Adrenal gland (tissue), 12 donors: Measurements from ENCODE around the gene PRKCA. TPM values are rescaled to one million over a fixed set of nuclear protein-coding genes. Genes with fewer than 3 reads are reported as not detected.
"Not testable (repeated sequence)": the region's sequence is repeated elsewhere in the genome, so short reads cannot be mapped to it uniquely, and the experiment has no call there.

ENCODE experiments used
- DNase-seq, 7 donors: peaks; one replicate each; pipeline ENCODE4 v3.0.0-alpha.2; 2019 to 2020
- H3K27ac ChIP-seq, 5 donors: fragments of 200-600 bp; sonication (generic) in 4 of 5; 1 replicate in 3 of 5; 2 replicates in 2 of 5; pipeline versions ENCODE4 v1.5.1 to v1.8.0; 2016 to 2020; ENCODE audit warnings: mild to moderate bottlenecking in 1 of 5
- H3K27me3 ChIP-seq: fragments of 200-600 bp; 2 replicates; pipeline ENCODE4 v1.8.0; 2021
- H3K36me3 ChIP-seq, 2 donors: fragments of 200-600 bp; replicated peaks in 1 of 2; 1 replicate in 1 of 2; 2 replicates in 1 of 2; pipeline versions ENCODE4 v1.5.1 to v1.8.0; 2018 to 2022
- H3K4me1 ChIP-seq, 2 donors: fragments of 200-600 bp; replicated peaks in 1 of 2; 1 replicate in 1 of 2; 2 replicates in 1 of 2; pipeline versions ENCODE4 v1.5.1 to v1.8.0; 2018 to 2021
- H3K4me3 ChIP-seq, 4 donors: fragments of 200-600 bp; sonication (generic) in 3 of 4; one replicate each; pipeline ENCODE4 v1.5.1; 2016 to 2018
- H3K9me3 ChIP-seq, 3 donors: fragments of 200-600 bp; sonication (generic) in 1 of 3; replicated peaks in 1 of 3; 1 replicate in 2 of 3; 2 replicates in 1 of 3; pipeline versions ENCODE4 v1.5.1 to v1.8.0; 2016 to 2021
- POLR2A ChIP-seq, 2 donors: fragments of 450-650 bp; IDR thresholded peaks; one replicate each; pipeline ENCODE4 v1.6.1; 2017; ENCODE audit warnings: antibody characterized with exemption in 2 of 2, mild to moderate bottlenecking in 2 of 2, moderate library complexity in 1 of 2
- WGBS, 4 donors: extraction: QIAGEN DNeasy Blood & Tissue Kit in 2 of 4; methylation state at CpG; one replicate each; pipeline versions ENCODE4 v1.1.5 to v1.1.7; 2013 to 2017; 5-methylcytosine and 5-hydroxymethylcytosine counted together
- intact Hi-C, 2 donors: fragments of 100-400 bp; cut with DNase I; formaldehyde crosslinking; loops; one replicate each; pipeline versions ENCODE4 v1.14.1 to v1.15.0; 2022 to 2023
- polyA plus RNA-seq, 3 donors: library from polyadenylated mRNA; stranded (reverse); fragments of 200-250 nt in 2 of 3; fragments of 350-450 nt in 1 of 3; fragmentation: Illumina TruSeq in 1 of 3; extraction: RNeasy Lipid Tissue Mini Kit (QIAGEN cat#74804) in 1 of 3; gene quantifications; one replicate each; pipeline ENCODE4 v1.2.3, GENCODE V29; 2013 to 2014
- total RNA-seq, 9 donors: library from RNA; depleted of rRNA in 4 of 9; stranded (reverse); fragments of >200 nt in 4 of 9; fragments of 120-200 nt in 1 of 9; fragmentation: NEBNext Ultra II Directional in 1 of 9; extraction: Animal tissue kit (Norgen Biotek cat#: 25700) in 1 of 9; gene quantifications; one replicate each; pipeline versions ENCODE4 v1.1.0 to v1.2.4, GENCODE V29; 2013 to 2023
- TF ChIP-seq, protein P1 (sequence below), 6 experiments: fragments of 450-650 bp in 4 of 6; fragments of 200-600 bp in 2 of 6; sonication (generic) in 1 of 6; IDR thresholded peaks; 1 replicate in 5 of 6; 2 replicates in 1 of 6; pipeline versions ENCODE4 v1.5.1 to v1.8.0; 2016 to 2021; ENCODE audit warnings: antibody characterized with exemption in 6 of 6, mild to moderate bottlenecking in 2 of 6, moderate library complexity in 1 of 6
- donor health status: healthy with polysubstance abuse.
- donor health status: Bipolar disorder and iron deficiency.
- donor health status: DM: yes; HTN: yes; CAD: no.
- donor health status: DM: no; HTN: no; CAD: no.
- donor health status: DM: no; HTN: no; CAD: no.
- donor health status: DM: yes; HTN: yes; CAD: no.

PRKCA gene
- total and polyA plus RNA-seq, 12 donors: 15.1 to 202 (median 84.1) TPM

DNA sequence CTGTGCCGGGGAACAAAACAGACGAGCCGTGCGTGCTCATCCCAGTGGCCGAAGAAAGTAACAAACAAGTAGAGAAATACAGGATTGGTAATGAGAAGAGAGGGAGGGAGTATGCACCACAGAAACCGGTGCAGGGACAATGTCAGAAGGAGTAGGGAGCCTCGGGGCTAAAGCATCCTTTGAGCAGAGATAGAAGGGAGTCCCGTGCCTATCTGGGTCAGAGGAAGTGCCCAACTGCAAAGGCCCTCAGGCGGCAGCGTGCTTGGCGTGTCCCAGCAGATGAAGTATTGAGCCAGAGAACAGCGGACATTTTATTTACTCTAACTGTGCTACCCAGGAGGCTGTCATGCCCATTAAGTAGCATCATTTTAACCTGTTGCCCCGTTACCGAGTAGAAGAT, 417.6 kb downstream of the PRKCA start:
- Histone ChIP-seq H3K27me3 (no peaks in the 10 kb centered on the region), H3K4me3 (no peak overlapping the region), H3K27ac (no peak overlapping the region), H3K9me3 (no peaks in the 10 kb centered on the region), H3K36me3 (no peaks in the 10 kb centered on the region), H3K4me1 (no peaks in the 10 kb centered on the region)
- no peak for DNase-seq
- intact Hi-C loops: no loop called here
- WGBS, 4 donors: 83 to 91% (median 88%) methylated on average over 14 of the region's 14 CpGs
- TF ChIP-seq, protein P1, sequence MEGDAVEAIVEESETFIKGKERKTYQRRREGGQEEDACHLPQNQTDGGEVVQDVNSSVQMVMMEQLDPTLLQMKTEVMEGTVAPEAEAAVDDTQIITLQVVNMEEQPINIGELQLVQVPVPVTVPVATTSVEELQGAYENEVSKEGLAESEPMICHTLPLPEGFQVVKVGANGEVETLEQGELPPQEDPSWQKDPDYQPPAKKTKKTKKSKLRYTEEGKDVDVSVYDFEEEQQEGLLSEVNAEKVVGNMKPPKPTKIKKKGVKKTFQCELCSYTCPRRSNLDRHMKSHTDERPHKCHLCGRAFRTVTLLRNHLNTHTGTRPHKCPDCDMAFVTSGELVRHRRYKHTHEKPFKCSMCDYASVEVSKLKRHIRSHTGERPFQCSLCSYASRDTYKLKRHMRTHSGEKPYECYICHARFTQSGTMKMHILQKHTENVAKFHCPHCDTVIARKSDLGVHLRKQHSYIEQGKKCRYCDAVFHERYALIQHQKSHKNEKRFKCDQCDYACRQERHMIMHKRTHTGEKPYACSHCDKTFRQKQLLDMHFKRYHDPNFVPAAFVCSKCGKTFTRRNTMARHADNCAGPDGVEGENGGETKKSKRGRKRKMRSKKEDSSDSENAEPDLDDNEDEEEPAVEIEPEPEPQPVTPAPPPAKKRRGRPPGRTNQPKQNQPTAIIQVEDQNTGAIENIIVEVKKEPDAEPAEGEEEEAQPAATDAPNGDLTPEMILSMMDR (IDR thresholded peaks at IDR 0.05): no peak
- no peak for TF ChIP-seq POLR2A (IDR thresholded peaks at IDR 0.05)

DNA sequence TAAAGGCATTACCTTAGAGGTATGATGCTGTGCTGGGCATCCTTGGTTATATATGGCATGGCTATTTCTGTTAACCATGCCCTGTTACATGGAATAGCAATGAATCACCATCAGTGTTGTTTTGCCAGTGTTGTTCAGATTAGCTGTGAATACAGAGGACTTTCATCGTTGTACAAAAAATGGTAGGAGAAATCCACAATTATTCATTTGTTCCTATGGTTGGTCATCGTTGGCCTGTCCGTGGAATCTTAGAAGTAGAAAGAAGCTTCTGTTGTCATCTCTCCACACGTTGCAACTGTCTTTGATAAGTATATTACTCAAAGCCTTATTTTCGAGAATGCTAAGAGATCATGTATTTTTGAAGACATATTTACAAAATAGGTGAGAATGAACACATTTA, 418.2 kb downstream of the PRKCA start:
- DNase-seq: no peak
- no peak overlapping the region for H3K4me3 ChIP-seq
- no peak overlapping the region for H3K27ac ChIP-seq
- intact Hi-C loops: no loop called here
- WGBS, 4 donors: 89 to 97% (median 92%) methylated on average over 5 of the region's 5 CpGs
- H3K36me3 ChIP-seq: no peaks in the 10 kb centered on the region
- no peak for TF ChIP-seq POLR2A (IDR thresholded peaks at IDR 0.05)
- TF ChIP-seq, protein P1 (IDR thresholded peaks at IDR 0.05): no peak
- no peaks in the 10 kb centered on the region for H3K27me3 ChIP-seq
- no peaks in the 10 kb centered on the region for H3K9me3 ChIP-seq
- H3K4me1 ChIP-seq: no peaks in the 10 kb centered on the region

DNA sequence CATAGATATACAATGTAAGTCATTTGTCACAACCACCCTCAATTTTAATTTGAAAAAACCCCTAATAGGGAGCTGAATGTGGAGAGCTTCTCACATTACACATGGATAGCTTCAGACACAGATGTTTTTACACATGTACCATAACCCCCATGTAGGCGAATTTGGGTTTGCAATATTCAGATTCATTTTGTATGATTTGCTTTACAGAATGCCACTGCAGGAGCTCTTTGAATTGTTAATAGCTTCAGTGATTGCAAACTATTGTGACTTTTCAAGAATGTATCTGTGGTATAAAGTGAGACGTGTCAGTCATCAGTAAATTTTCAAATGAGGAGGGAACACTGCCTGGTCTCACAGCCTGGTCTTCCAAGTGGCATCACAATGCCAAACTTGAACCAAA, 419.9 kb downstream of the PRKCA start:
- Histone ChIP-seq H3K4me1 (no peaks in the 10 kb centered on the region), H3K4me3 (no peak overlapping the region), H3K9me3 (no peaks in the 10 kb centered on the region), H3K36me3 (no peaks in the 10 kb centered on the region), H3K27me3 (no peaks in the 10 kb centered on the region), H3K27ac (no peak overlapping the region)
- TF ChIP-seq POLR2A (IDR thresholded peaks at IDR 0.05): no peak
- TF ChIP-seq, protein P1 (IDR thresholded peaks at IDR 0.05): no peak
- no peak for DNase-seq
- 91 to 100% (median 95%) methylated on average over 2 of the region's 2 CpGs for WGBS, 4 donors
- intact Hi-C loops: no loop called here

DNA sequence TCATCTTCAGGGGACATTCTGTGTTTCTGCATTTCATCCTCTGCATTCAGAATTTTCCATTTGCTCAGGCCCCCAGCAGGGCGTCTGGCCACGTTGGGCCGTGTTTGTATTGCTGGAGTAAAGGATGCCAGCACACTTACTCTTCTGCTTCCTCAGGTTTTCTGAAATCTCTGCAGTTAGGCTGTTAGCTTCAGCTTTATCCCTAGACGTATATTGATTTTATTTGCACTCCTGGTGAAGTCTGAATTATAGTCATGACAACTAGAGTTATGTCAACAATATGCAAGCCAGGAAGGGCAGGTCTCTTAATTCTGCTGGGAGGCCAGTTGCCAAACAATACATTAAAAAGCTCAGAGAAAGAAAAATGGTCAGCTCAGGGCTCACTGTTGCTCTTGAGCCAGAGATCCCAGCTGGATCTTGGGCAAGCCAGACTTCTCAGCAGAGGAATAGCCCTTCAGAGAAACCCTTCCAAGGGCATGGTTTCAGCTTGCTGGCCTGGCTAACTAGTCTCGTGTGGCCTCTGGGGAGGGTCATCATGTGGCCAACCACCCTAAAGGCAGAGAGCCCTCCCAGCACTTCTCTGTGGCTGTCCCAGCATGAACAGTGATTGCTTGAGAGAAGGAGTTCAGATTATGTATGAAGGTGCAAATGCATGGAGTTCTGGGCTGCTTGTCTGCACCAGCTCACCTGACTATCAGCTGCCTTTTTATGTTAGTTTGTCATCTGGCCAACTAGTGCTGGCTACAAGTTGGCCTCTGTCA, 422.3 kb downstream of the PRKCA start:
- Histone ChIP-seq H3K4me1 (no peaks in the 10 kb centered on the region), H3K27ac (no peak overlapping the region), H3K4me3 (no peak overlapping the region), H3K9me3 (no peaks in the 10 kb centered on the region), H3K36me3 (no peaks in the 10 kb centered on the region), H3K27me3 (no peaks in the 10 kb centered on the region)
- intact Hi-C loops: no loop called here
- WGBS, 4 donors: 61 to 65% (median 63%) methylated on average over 5 of the region's 5 CpGs
- no peak for TF ChIP-seq POLR2A (IDR thresholded peaks at IDR 0.05)
- TF ChIP-seq, protein P1 (IDR thresholded peaks at IDR 0.05): no peak
- peak in 1 of 7 donors; percentile 50 for DNase-seq

DNA sequence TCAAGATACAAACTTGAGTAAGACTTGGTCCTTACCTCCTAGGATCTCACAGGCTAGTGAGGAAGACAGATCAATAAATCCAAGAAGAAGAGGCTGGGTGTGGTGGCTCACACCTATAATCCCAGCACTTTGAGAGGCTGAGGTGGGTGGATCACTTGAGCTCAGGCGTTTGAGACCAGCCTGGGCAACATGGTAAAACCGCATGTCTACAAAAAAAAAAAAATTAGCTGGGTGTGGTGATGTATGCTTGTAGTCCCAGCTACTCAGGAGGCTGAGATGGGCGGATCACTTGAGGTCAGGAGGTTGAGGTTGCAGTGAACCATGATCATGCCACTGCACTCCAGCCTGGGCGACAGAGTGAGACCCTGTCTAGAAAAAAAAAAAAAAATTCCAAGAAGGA, 423.0 kb downstream of the PRKCA start:
- 87 to 92% (median 89%) methylated on average over 4 of the region's 4 CpGs for WGBS, 4 donors
- intact Hi-C loops: not testable (repeated sequence)

More for the DNA sequence above, 423.0 kb downstream of the PRKCA start:
- H3K36me3 ChIP-seq, H3K9me3 ChIP-seq, H3K27ac ChIP-seq, H3K4me1 ChIP-seq, H3K4me3 ChIP-seq, H3K27me3 ChIP-seq: not testable (repeated sequence)
- peak in 1 of 7 donors; percentile 20 for DNase-seq
